ENCODE results near the gene TP53I11. TPM values are rescaled to one million over a fixed set of nuclear protein-coding genes. Genes with fewer than 3 reads are reported as not detected.

The TP53I11 gene
- total and polyA plus RNA-seq, 2 donors (not counting 3 experiments of a cell fraction or from before 2014, with no cell fraction given) = 31.5 to 79.4 TPM

- POLR2A ChIA-PET = no interaction called here
These were observed 1.3 kb downstream of the TP53I11 start for GRCh38 chr11:44949160-44950030.

More at GRCh38 chr11:44949160-44950030, 1.3 kb downstream of the TP53I11 start:
- no peak for TF ChIP-seq MYC (IDR thresholded peaks at IDR 0.05; ENCODE audit: low read depth, low read length)
- TF ChIP-seq, protein P1, sequence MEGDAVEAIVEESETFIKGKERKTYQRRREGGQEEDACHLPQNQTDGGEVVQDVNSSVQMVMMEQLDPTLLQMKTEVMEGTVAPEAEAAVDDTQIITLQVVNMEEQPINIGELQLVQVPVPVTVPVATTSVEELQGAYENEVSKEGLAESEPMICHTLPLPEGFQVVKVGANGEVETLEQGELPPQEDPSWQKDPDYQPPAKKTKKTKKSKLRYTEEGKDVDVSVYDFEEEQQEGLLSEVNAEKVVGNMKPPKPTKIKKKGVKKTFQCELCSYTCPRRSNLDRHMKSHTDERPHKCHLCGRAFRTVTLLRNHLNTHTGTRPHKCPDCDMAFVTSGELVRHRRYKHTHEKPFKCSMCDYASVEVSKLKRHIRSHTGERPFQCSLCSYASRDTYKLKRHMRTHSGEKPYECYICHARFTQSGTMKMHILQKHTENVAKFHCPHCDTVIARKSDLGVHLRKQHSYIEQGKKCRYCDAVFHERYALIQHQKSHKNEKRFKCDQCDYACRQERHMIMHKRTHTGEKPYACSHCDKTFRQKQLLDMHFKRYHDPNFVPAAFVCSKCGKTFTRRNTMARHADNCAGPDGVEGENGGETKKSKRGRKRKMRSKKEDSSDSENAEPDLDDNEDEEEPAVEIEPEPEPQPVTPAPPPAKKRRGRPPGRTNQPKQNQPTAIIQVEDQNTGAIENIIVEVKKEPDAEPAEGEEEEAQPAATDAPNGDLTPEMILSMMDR (IDR thresholded peaks at IDR 0.05; ENCODE audit: extremely low read depth in 1 of 2, insufficient read depth in 1 of 2, low read depth in 1 of 2, low read length in 2 of 2) = peak; percentile 69 to 80
- DNase-seq (ENCODE audit: low read depth, low spot score) (peak; percentile 58), FAIRE-seq (peak; percentile 73)
- H3K4me2 ChIP-seq (ENCODE audit: insufficient read depth, low read length) = peak overlapping the region; percentile 80
- no peaks in the 10 kb centered on the region for H3K79me2 ChIP-seq (ENCODE audit: control insufficient read depth, insufficient read depth, low read length)
- peak overlapping the region; percentile 69 to 82 (median 72) for H3K4me3 ChIP-seq (replicated peaks in 1 of 3; ENCODE audit: insufficient read depth in 1 of 3, low read depth in 1 of 3, low read length in 3 of 3)
- H3K9me3 ChIP-seq (replicated peaks; ENCODE audit: control insufficient read depth, insufficient read depth, low read length) = no peaks in the 10 kb centered on the region
- dilution Hi-C loops (cut with MboI; ENCODE audit: extremely low pct_ligation_motif_present, low sequenced_read_pairs) = no loop called here
- no peaks in the 10 kb centered on the region for H3K9me1 ChIP-seq (replicated peaks; ENCODE audit: control insufficient read depth, extremely low read depth, insufficient read depth, low read length)
- no TSS peak for BruUV-seq (replicated peaks)
- peaks cover 5% of the 10 kb centered on the region for H3K4me1 ChIP-seq (ENCODE audit: control insufficient read depth, extremely low read depth, insufficient read depth, low read length)
- no peaks in the 10 kb centered on the region for H3K36me3 ChIP-seq (ENCODE audit: control insufficient read depth in 2 of 2, extremely low read depth in 1 of 2, insufficient read depth in 2 of 2, low read length in 2 of 2)
- peak overlapping the region; percentile 75 for H3K9ac ChIP-seq (replicated peaks; ENCODE audit: extremely low read depth, insufficient read depth, low read length)
- H4K20me1 ChIP-seq (replicated peaks; ENCODE audit: control insufficient read depth, extremely low read depth, insufficient read depth, low read length) = peaks cover 2% of the 10 kb centered on the region
- no peaks in the 10 kb centered on the region for H3K27me3 ChIP-seq (ENCODE audit: control insufficient read depth in 2 of 2, insufficient read depth in 2 of 2, low read length in 2 of 2)
- H2AFZ ChIP-seq (ENCODE audit: low read depth, low read length) = peak overlapping the region; percentile 92
- intact Hi-C loops (cut with micrococcal nuclease) = loop anchor here (1.0 to 10.0 kb wide), 2 partner anchors 77 to 715 kb away; partner anchors contain the start of gene CHST1
- CTCF ChIA-PET = interaction anchor here (0.7 to 24.5 kb wide), 12 partner anchors 13 to 332 kb away, joined by 3 to 1618 read pairs (median 4); no protein-coding TSS in a partner anchor
- peak overlapping the region; percentile 30 for H3K27ac ChIP-seq (ENCODE audit: insufficient read depth, low read depth, low read length)

Data from endothelial cell of umbilical vein (primary cell).